T-helper 1 cell treated with Interleukin-12 subunit alpha and Interleukin-12 subunit beta and Interleukin-4 antibody, amounts not matched to agents 30 μg/mL and 1 μg/mL, for 36 hours (primary cell): Measurements from ENCODE around the gene GIMD1.
"Not testable (repeated sequence)": the region's sequence is repeated elsewhere in the genome, so short reads cannot be mapped to it uniquely, and the experiment has no call there.

ENCODE experiments used
- H3K27ac Mint-ChIP-seq: one replicate; pipeline ENCODE4 v1.8.0; 2021; ENCODE audit warnings: mild to moderate bottlenecking, mixed read lengths
- H3K27me3 Mint-ChIP-seq: one replicate; pipeline ENCODE4 v1.8.0; 2021; ENCODE audit warnings: low read depth, mixed read lengths
- H3K36me3 Mint-ChIP-seq: one replicate; pipeline ENCODE4 v1.8.0; 2021; ENCODE audit warnings: low read depth, mixed read lengths
- H3K4me1 Mint-ChIP-seq: one replicate; pipeline ENCODE4 v1.8.0; 2021; ENCODE audit warnings: low read depth, mixed read lengths
- H3K4me3 Mint-ChIP-seq: one replicate; pipeline ENCODE4 v1.8.0; 2021; ENCODE audit warnings: mild to moderate bottlenecking, moderate library complexity, mixed read lengths
- H3K9me3 Mint-ChIP-seq: one replicate; pipeline ENCODE4 v1.8.0; 2021; ENCODE audit warnings: mixed read lengths

GIMD1 gene

GRCh38 chr4:106336618-106337017 lies 32.0 kb downstream of the GIMD1 start:
- peaks cover 7% of the 10 kb centered on the region for H3K4me1 Mint-ChIP-seq
- H3K4me3 Mint-ChIP-seq, result no peak overlapping the region
- H3K36me3 Mint-ChIP-seq, result peaks cover 65% of the 10 kb centered on the region
- peaks cover 7% of the 10 kb centered on the region for H3K9me3 Mint-ChIP-seq
- H3K27me3 Mint-ChIP-seq, result no peaks in the 10 kb centered on the region
- no peak overlapping the region for H3K27ac Mint-ChIP-seq

- peaks cover 7% of the 10 kb centered on the region for H3K9me3 Mint-ChIP-seq
- H3K4me1 Mint-ChIP-seq, result peaks cover 2% of the 10 kb centered on the region
- no peaks in the 10 kb centered on the region for H3K27me3 Mint-ChIP-seq
- no peak overlapping the region for H3K4me3 Mint-ChIP-seq
- peaks cover 59% of the 10 kb centered on the region for H3K36me3 Mint-ChIP-seq
- H3K27ac Mint-ChIP-seq, result no peak overlapping the region
Measured at GRCh38 chr4:106334741-106335470, 33.7 kb downstream of the GIMD1 start.

GRCh38 chr4:106333186-106333585 lies 35.4 kb downstream of the GIMD1 start:
- Mint-ChIP-seq H3K27ac (no peak overlapping the region), H3K4me1 (peaks cover 6% of the 10 kb centered on the region), H3K4me3 (no peak overlapping the region), H3K9me3 (peaks cover 7% of the 10 kb centered on the region), H3K36me3 (peaks cover 51% of the 10 kb centered on the region), H3K27me3 (no peaks in the 10 kb centered on the region)

- Mint-ChIP-seq H3K4me3 (no peak overlapping the region), H3K9me3 (no peaks in the 10 kb centered on the region), H3K4me1 (peaks cover 8% of the 10 kb centered on the region), H3K27ac (peak overlapping the region; percentile 26), H3K27me3 (no peaks in the 10 kb centered on the region), H3K36me3 (peaks cover 39% of the 10 kb centered on the region)
Measured at GRCh38 chr4:106329041-106329618, 39.4 kb downstream of the GIMD1 start.

GRCh38 chr4:106325800-106326199 lies 42.8 kb downstream of the GIMD1 start:
- peaks cover 28% of the 10 kb centered on the region for H3K36me3 Mint-ChIP-seq
- H3K27me3 Mint-ChIP-seq, result no peaks in the 10 kb centered on the region
- no peak overlapping the region for H3K4me3 Mint-ChIP-seq
- no peaks in the 10 kb centered on the region for H3K9me3 Mint-ChIP-seq
- H3K4me1 Mint-ChIP-seq, result peaks cover 11% of the 10 kb centered on the region
- H3K27ac Mint-ChIP-seq, result no peak overlapping the region

- H3K36me3 Mint-ChIP-seq, result peaks cover 32% of the 10 kb centered on the region
- H3K4me1 Mint-ChIP-seq, result peaks cover 9% of the 10 kb centered on the region
- no peak overlapping the region for H3K27ac Mint-ChIP-seq
- no peaks in the 10 kb centered on the region for H3K27me3 Mint-ChIP-seq
- no peaks in the 10 kb centered on the region for H3K9me3 Mint-ChIP-seq
- H3K4me3 Mint-ChIP-seq, result no peak overlapping the region
Measured at GRCh38 chr4:106323119-106323518, 45.5 kb downstream of the GIMD1 start.

GRCh38 chr4:106321814-106322213 lies 46.8 kb downstream of the GIMD1 start:
- peaks cover 23% of the 10 kb centered on the region for H3K36me3 Mint-ChIP-seq
- H3K27ac Mint-ChIP-seq, H3K4me1 Mint-ChIP-seq, H3K9me3 Mint-ChIP-seq, H3K27me3 Mint-ChIP-seq, H3K4me3 Mint-ChIP-seq: not testable (repeated sequence)

GRCh38 chr4:106321168-106321567 lies 47.4 kb downstream of the GIMD1 start:
- not testable (repeated sequence) for H3K27me3 Mint-ChIP-seq, H3K4me3 Mint-ChIP-seq, H3K4me1 Mint-ChIP-seq, H3K27ac Mint-ChIP-seq, H3K9me3 Mint-ChIP-seq
- H3K36me3 Mint-ChIP-seq, result peaks cover 23% of the 10 kb centered on the region

GRCh38 chr4:106320235-106320634 lies 48.3 kb downstream of the GIMD1 start:
- no peak overlapping the region for H3K4me3 Mint-ChIP-seq
- no peaks in the 10 kb centered on the region for H3K27me3 Mint-ChIP-seq
- H3K36me3 Mint-ChIP-seq, result peaks cover 23% of the 10 kb centered on the region
- H3K9me3 Mint-ChIP-seq, result no peaks in the 10 kb centered on the region
- H3K4me1 Mint-ChIP-seq, result peaks cover 7% of the 10 kb centered on the region
- H3K27ac Mint-ChIP-seq, result no peak overlapping the region

GRCh38 chr4:106318511-106318910 lies 50.1 kb downstream of the GIMD1 start:
- peaks cover 18% of the 10 kb centered on the region for H3K36me3 Mint-ChIP-seq
- no peaks in the 10 kb centered on the region for H3K27me3 Mint-ChIP-seq
- no peak overlapping the region for H3K27ac Mint-ChIP-seq
- H3K4me3 Mint-ChIP-seq, result no peak overlapping the region
- H3K4me1 Mint-ChIP-seq, result peaks cover 13% of the 10 kb centered on the region
- H3K9me3 Mint-ChIP-seq, result no peaks in the 10 kb centered on the region

- no peak overlapping the region for H3K4me3 Mint-ChIP-seq
- H3K27ac Mint-ChIP-seq, result peak overlapping the region; percentile 26
- H3K9me3 Mint-ChIP-seq, result no peaks in the 10 kb centered on the region
- H3K4me1 Mint-ChIP-seq, result peaks cover 10% of the 10 kb centered on the region
- H3K36me3 Mint-ChIP-seq, result peaks cover 18% of the 10 kb centered on the region
- H3K27me3 Mint-ChIP-seq, result no peaks in the 10 kb centered on the region
Measured at GRCh38 chr4:106317815-106318214, 50.8 kb downstream of the GIMD1 start.

GRCh38 chr4:106316773-106317409 lies 51.7 kb downstream of the GIMD1 start:
- H3K27me3 Mint-ChIP-seq, result no peaks in the 10 kb centered on the region
- H3K9me3 Mint-ChIP-seq, result no peaks in the 10 kb centered on the region
- H3K27ac Mint-ChIP-seq, result no peak overlapping the region
- peaks cover 16% of the 10 kb centered on the region for H3K36me3 Mint-ChIP-seq
- no peak overlapping the region for H3K4me3 Mint-ChIP-seq
- H3K4me1 Mint-ChIP-seq, result peaks cover 10% of the 10 kb centered on the region

- Mint-ChIP-seq H3K4me1 (peaks cover 10% of the 10 kb centered on the region), H3K36me3 (peaks cover 15% of the 10 kb centered on the region), H3K27me3 (no peaks in the 10 kb centered on the region), H3K9me3 (no peaks in the 10 kb centered on the region), H3K4me3 (no peak within 1 kb of the TSS), H3K27ac (no peak within 1 kb of the TSS)
Measured at GRCh38 chr4:106315968-106316772, 52.4 kb downstream of the GIMD1 start, which contains the start of the genes AIMP1 and TBCK. Gene AIMP1 (plus strand): TSS chr4:106316550. CDS start chr4:106325010, 8,460 bp downstream. Gene TBCK (minus strand): TSS chr4:106316209. CDS start chr4:106308960, 7,249 bp downstream.

GRCh38 chr4:106315476-106315967 lies 53.1 kb downstream of the GIMD1 start:
- Mint-ChIP-seq H3K4me1 (peaks cover 10% of the 10 kb centered on the region), H3K9me3 (no peaks in the 10 kb centered on the region), H3K27me3 (no peaks in the 10 kb centered on the region), H3K36me3 (peaks cover 8% of the 10 kb centered on the region), H3K27ac (no peak overlapping the region), H3K4me3 (no peak overlapping the region)
